ENCODE data around the gene SF3A2.

SF3A2 gene

DNA sequence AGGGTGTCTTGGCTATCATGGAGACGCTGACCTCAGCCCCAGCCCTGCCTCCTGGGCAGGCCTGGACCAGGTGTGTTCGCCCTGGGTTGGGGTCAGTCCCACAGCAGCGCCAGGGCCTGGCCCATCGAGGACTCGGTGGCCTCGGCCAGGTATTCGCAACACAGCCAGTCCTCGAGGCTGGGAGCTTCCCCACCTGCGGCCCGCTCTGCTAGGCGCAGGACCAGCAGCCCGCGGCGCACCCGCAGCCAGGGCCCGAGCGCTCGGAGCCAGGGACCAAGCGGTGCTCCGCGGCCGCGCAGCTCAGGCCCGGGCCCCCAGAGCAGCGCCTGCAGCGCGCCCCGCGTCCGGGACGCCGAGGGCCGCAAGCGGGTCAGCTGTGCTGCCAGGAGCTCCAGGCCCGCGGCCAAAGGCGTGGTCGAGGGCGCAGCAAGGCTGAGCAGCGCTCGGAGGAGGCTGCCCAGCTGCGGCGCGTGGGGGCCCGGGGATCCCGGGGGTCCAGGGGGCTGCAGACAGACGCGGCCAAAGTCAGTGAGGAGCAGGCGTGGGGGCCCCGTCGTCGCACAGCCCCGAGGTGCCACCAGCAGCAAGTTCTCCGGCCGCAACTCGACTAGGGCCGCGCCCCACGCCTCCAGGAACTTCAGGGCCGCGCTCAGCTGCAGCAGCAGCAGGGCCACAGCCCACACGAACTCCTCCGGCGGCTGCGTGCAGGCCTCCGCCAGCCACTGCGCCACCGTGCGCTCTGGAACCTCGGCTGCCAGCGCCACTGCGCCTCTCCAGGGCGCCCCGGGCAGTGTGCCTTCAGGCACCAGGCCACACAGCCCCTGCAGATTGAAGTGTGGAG is 39.2 kb downstream of the SF3A2 start:
- Histone ChIP-seq H3K36me3 (ENCODE audit: insufficient read depth, low read length) (peaks cover 19% of the 10 kb centered on the region; the same call in 1 of the 2 replicates), H3K27me3 (ENCODE audit: insufficient read depth, low read length, poor library complexity, severe bottlenecking) (no peaks in the 10 kb centered on the region), H3F3A (ENCODE audit: low read depth) (peaks cover 18% of the 10 kb centered on the region), H3K4me1 (ENCODE audit: insufficient read depth, low read length, poor library complexity, severe bottlenecking) (peaks cover 24% of the 10 kb centered on the region), H3K79me2 (ENCODE audit: insufficient read depth, low read length) (peaks cover 48% of the 10 kb centered on the region), H2AFZ (ENCODE audit: low read length) (no peak overlapping the region), H3K9me2 (replicated peaks; ENCODE audit: low read depth, low read length) (no peaks in the 10 kb centered on the region), H3K4me2 (ENCODE audit: low read depth, low read length, poor library complexity, severe bottlenecking) (no peak overlapping the region), H3K4me3 (ENCODE audit: low read length, poor library complexity, severe bottlenecking) (no peak overlapping the region), H4K20me1 (ENCODE audit: insufficient read depth, low read length, poor library complexity, severe bottlenecking) (peaks cover 38% of the 10 kb centered on the region), H3K9ac (ENCODE audit: low read depth, low read length, poor library complexity, severe bottlenecking) (no peak overlapping the region), H3K9me3 (ENCODE audit: insufficient read depth, low read depth, low read length) (no peaks in the 10 kb centered on the region)
- TF ChIP-seq EZH2phosphoT487 (IDR thresholded peaks at IDR 0.05; ENCODE audit: borderline replicate concordance): no peak
- no peak for TF ChIP-seq CTCF (conservative IDR thresholded peaks at IDR 0.05; ENCODE audit: low read length)

GRCh38 chr19:2276429-2276986 is 39.9 kb downstream of the SF3A2 start:
- Histone ChIP-seq H3K4me2 (ENCODE audit: low read depth, low read length, poor library complexity, severe bottlenecking) (no peak overlapping the region), H3K27me3 (ENCODE audit: insufficient read depth, low read length, poor library complexity, severe bottlenecking) (no peaks in the 10 kb centered on the region), H3K9ac (ENCODE audit: low read depth, low read length, poor library complexity, severe bottlenecking) (no peak overlapping the region), H3K9me3 (ENCODE audit: insufficient read depth, low read depth, low read length) (no peaks in the 10 kb centered on the region), H4K20me1 (ENCODE audit: insufficient read depth, low read length, poor library complexity, severe bottlenecking) (peaks cover 31% of the 10 kb centered on the region), H3K4me1 (ENCODE audit: insufficient read depth, low read length, poor library complexity, severe bottlenecking) (peaks cover 17% of the 10 kb centered on the region), H3K9me2 (replicated peaks; ENCODE audit: low read depth, low read length) (no peaks in the 10 kb centered on the region), H3K36me3 (ENCODE audit: insufficient read depth, low read length) (peaks cover 18% of the 10 kb centered on the region; the same call in 1 of the 2 replicates), H3K79me2 (ENCODE audit: insufficient read depth, low read length) (peaks cover 41% of the 10 kb centered on the region), H3K4me3 (ENCODE audit: low read length, poor library complexity, severe bottlenecking) (no peak overlapping the region), H3F3A (ENCODE audit: low read depth) (peaks cover 18% of the 10 kb centered on the region), H2AFZ (ENCODE audit: low read length) (no peak overlapping the region)
- TF ChIP-seq EZH2phosphoT487 (IDR thresholded peaks at IDR 0.05; ENCODE audit: borderline replicate concordance) (no peak), CTCF (conservative IDR thresholded peaks at IDR 0.05; ENCODE audit: low read length) (no peak)

- no peak overlapping the region for H3K4me2 ChIP-seq (ENCODE audit: low read depth, low read length, poor library complexity, severe bottlenecking)
- H3K9me3 ChIP-seq (ENCODE audit: insufficient read depth, low read depth, low read length): no peaks in the 10 kb centered on the region
These were observed 40.5 kb downstream of the SF3A2 start for GRCh38 chr19:2277138-2277537.

More at GRCh38 chr19:2277138-2277537, 40.5 kb downstream of the SF3A2 start:
- H3K36me3 ChIP-seq (ENCODE audit: insufficient read depth, low read length): peaks cover 13% of the 10 kb centered on the region; the same call in 1 of the 2 replicates
- H3K9ac ChIP-seq (ENCODE audit: low read depth, low read length, poor library complexity, severe bottlenecking): no peak overlapping the region
- peaks cover 34% of the 10 kb centered on the region for H3K79me2 ChIP-seq (ENCODE audit: insufficient read depth, low read length)
- peaks cover 13% of the 10 kb centered on the region for H3F3A ChIP-seq (ENCODE audit: low read depth)
- no peak for TF ChIP-seq EZH2phosphoT487 (IDR thresholded peaks at IDR 0.05; ENCODE audit: borderline replicate concordance)
- TF ChIP-seq CTCF (conservative IDR thresholded peaks at IDR 0.05; ENCODE audit: low read length): no peak
- peaks cover 24% of the 10 kb centered on the region for H4K20me1 ChIP-seq (ENCODE audit: insufficient read depth, low read length, poor library complexity, severe bottlenecking)
- no peaks in the 10 kb centered on the region for H3K27me3 ChIP-seq (ENCODE audit: insufficient read depth, low read length, poor library complexity, severe bottlenecking)
- no peak overlapping the region for H2AFZ ChIP-seq (ENCODE audit: low read length)
- peaks cover 20% of the 10 kb centered on the region for H3K4me1 ChIP-seq (ENCODE audit: insufficient read depth, low read length, poor library complexity, severe bottlenecking)
- no peak overlapping the region for H3K4me3 ChIP-seq (ENCODE audit: low read length, poor library complexity, severe bottlenecking)
- no peaks in the 10 kb centered on the region for H3K9me2 ChIP-seq (replicated peaks; ENCODE audit: low read depth, low read length)
